Colonic mucosa (tissue), 4 donors: ENCODE data around the gene RAB3C. TPM values are rescaled to one million over a fixed set of nuclear protein-coding genes. Genes with fewer than 3 reads are reported as not detected.
A peak's percentile ranks its signal among the peaks of the same experiment; 100 is the strongest.
"Not testable (repeated sequence)": the region's sequence is repeated elsewhere in the genome, so short reads cannot be mapped to it uniquely, and the experiment has no call there.

Experiments
- DNase-seq: peaks from one replicate; pipeline ENCODE4 v3.0.0-alpha.2; 2020
- H3K27ac ChIP-seq: fragments of 200-600 bp; one replicate; pipeline ENCODE4 v1.8.0; 2021
- H3K27me3 ChIP-seq: fragments of 200-600 bp; one replicate; pipeline ENCODE4 v1.8.0; 2021
- H3K36me3 ChIP-seq: fragments of 200-600 bp; one replicate; pipeline ENCODE4 v1.8.0; 2021
- H3K4me1 ChIP-seq: fragments of 200-600 bp; one replicate; pipeline ENCODE4 v1.8.0; 2021; ENCODE audit warnings: mild to moderate bottlenecking
- H3K4me3 ChIP-seq: fragments of 200-600 bp; one replicate; pipeline ENCODE4 v1.8.0; 2021
- H3K9ac ChIP-seq, 2 donors: one replicate each; pipeline ENCODE4 v1.7.0; 2013; ENCODE audit warnings: control low read depth in 2 of 2, low read depth in 2 of 2, low read length in 2 of 2
- H3K9me3 ChIP-seq: fragments of 200-600 bp; one replicate; pipeline ENCODE4 v1.8.0; 2021
- intact Hi-C: fragments of 100-400 bp; cut with DNase I; formaldehyde crosslinking; loops from one replicate; pipeline ENCODE4 v1.14.1; 2022
- total RNA-seq, 2 donors: library from RNA; stranded (reverse); fragmentation: NEBNext Ultra II Directional in 1 of 2; extraction: Animal tissue kit (Norgen Biotek cat#: 25700) in 1 of 2; gene quantifications; one replicate each; pipeline ENCODE4 v1.2.1, GENCODE V29; 2021
- TF ChIP-seq, protein P1 (sequence below): fragments of 200-600 bp; IDR thresholded peaks from one replicate; pipeline ENCODE4 v1.8.0; 2022; ENCODE audit warnings: antibody characterized with exemption, mild to moderate bottlenecking
- donor health status: healthy.
- donor health status: DM: no; HTN: no; CAD: no.
- donor health status: DM: no; HTN: no; CAD: no.

The RAB3C gene
- total RNA-seq, 2 donors from 2014 or later = 1.1 to 1.2 TPM

DNA sequence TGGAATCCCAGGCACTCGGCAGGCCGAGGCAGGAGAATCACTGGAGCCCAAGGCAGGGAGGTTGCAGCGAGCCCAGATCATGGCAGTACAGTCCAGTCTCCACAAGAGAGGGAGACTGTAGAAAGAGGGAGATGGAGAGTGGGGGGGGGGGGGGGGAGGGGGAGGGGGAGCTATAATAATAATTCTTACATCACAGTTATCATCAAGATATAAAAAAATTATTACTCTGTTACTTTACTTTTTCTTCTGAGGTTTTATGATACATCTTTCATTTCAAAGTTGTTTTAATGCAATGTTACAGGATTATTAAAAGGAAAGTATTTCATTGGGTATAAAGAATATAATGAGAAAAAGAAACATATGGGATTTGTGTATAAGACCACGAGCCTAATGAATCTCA is 17.8 kb upstream of the RAB3C start:
- H3K36me3 ChIP-seq = no peaks in the 10 kb centered on the region
- no peaks in the 10 kb centered on the region for H3K9me3 ChIP-seq
- H3K9ac ChIP-seq = no peak overlapping the region
- TF ChIP-seq, protein P1, sequence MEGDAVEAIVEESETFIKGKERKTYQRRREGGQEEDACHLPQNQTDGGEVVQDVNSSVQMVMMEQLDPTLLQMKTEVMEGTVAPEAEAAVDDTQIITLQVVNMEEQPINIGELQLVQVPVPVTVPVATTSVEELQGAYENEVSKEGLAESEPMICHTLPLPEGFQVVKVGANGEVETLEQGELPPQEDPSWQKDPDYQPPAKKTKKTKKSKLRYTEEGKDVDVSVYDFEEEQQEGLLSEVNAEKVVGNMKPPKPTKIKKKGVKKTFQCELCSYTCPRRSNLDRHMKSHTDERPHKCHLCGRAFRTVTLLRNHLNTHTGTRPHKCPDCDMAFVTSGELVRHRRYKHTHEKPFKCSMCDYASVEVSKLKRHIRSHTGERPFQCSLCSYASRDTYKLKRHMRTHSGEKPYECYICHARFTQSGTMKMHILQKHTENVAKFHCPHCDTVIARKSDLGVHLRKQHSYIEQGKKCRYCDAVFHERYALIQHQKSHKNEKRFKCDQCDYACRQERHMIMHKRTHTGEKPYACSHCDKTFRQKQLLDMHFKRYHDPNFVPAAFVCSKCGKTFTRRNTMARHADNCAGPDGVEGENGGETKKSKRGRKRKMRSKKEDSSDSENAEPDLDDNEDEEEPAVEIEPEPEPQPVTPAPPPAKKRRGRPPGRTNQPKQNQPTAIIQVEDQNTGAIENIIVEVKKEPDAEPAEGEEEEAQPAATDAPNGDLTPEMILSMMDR = no peak
- no peak overlapping the region for H3K27ac ChIP-seq
- no peaks in the 10 kb centered on the region for H3K27me3 ChIP-seq
- intact Hi-C loops = no loop called here
- H3K4me3 ChIP-seq = no peak overlapping the region
- no peak for DNase-seq
- no peaks in the 10 kb centered on the region for H3K4me1 ChIP-seq

DNA sequence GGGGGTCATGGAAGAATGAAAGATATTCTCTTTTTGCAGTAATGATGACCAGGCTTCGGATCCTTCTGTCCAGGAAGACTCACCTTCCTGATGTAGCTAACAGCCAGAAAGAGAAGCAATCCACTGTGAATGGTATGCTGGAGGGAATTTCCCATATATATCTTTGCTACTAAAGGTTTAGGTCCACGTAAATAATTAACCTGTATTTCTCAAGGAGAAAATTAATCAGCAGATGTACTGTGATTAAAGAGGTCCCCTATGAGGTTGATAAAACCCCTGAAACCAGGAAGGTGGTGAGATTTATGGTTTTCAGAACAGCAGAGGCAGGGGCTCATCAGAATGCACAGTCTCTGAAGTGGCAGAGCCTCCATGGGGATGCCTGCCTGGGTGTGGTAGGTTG is 11.4 kb upstream of the RAB3C start:
- TF ChIP-seq, protein P1 = no peak
- no peaks in the 10 kb centered on the region for H3K4me1 ChIP-seq
- no peak for DNase-seq
- no peaks in the 10 kb centered on the region for H3K9me3 ChIP-seq
- H3K36me3 ChIP-seq = no peaks in the 10 kb centered on the region
- H3K9ac ChIP-seq = no peak overlapping the region
- H3K4me3 ChIP-seq = no peak overlapping the region
- H3K27ac ChIP-seq = no peak overlapping the region
- intact Hi-C loops = no loop called here
- H3K27me3 ChIP-seq = no peaks in the 10 kb centered on the region

DNA sequence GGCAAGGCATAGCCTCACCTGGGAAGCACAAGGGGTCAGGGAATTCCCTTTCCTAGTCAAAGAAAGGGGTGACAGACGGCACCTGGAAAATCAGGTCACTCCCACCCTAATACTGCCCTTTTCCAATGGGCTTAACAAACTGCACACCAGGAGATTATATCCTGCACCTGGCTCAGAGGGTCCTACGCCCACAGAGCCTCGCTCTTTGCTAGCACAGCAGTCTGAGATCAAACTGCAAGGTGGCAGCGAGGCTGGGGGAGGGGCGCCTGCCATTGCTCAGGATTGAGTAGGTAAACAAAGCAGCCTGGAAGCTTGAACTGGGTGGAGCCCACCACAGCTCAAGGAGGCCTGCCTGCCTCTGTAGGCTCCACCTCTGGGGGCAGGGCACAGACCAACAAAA is 9.9 kb upstream of the RAB3C start:
- H3K27me3 ChIP-seq, H3K36me3 ChIP-seq, H3K9ac ChIP-seq, intact Hi-C loops, H3K9me3 ChIP-seq, H3K4me1 ChIP-seq, DNase-seq, H3K4me3 ChIP-seq, H3K27ac ChIP-seq: not testable (repeated sequence)

DNA sequence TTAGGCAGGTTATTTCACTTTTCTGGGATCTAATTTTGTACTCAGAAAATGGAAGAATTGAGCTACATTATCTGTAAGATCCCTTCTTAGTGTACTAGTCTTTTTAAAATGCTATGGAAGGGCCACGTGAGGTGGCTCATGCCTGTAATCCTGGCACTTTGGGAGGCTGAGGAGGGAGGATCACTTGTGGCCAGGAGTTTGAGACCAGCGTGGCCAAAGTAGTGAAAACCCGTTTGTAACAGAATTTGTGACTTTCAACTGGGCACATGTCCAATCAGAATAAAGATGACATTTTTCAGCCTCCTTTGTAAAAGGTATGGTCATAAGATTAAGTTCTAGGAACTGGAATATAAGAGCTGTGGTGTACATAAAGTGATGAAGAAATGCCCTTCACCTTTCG is 3.1 kb upstream of the RAB3C start:
- peaks cover 10% of the 10 kb centered on the region for H3K27me3 ChIP-seq
- H3K4me1 ChIP-seq = no peaks in the 10 kb centered on the region
- intact Hi-C loops = no loop called here
- TF ChIP-seq, protein P1 = no peak
- no peak for DNase-seq
- no peaks in the 10 kb centered on the region for H3K9me3 ChIP-seq
- H3K4me3 ChIP-seq = no peak overlapping the region
- no peak overlapping the region for H3K27ac ChIP-seq
- H3K9ac ChIP-seq = no peak overlapping the region
- no peaks in the 10 kb centered on the region for H3K36me3 ChIP-seq

DNA sequence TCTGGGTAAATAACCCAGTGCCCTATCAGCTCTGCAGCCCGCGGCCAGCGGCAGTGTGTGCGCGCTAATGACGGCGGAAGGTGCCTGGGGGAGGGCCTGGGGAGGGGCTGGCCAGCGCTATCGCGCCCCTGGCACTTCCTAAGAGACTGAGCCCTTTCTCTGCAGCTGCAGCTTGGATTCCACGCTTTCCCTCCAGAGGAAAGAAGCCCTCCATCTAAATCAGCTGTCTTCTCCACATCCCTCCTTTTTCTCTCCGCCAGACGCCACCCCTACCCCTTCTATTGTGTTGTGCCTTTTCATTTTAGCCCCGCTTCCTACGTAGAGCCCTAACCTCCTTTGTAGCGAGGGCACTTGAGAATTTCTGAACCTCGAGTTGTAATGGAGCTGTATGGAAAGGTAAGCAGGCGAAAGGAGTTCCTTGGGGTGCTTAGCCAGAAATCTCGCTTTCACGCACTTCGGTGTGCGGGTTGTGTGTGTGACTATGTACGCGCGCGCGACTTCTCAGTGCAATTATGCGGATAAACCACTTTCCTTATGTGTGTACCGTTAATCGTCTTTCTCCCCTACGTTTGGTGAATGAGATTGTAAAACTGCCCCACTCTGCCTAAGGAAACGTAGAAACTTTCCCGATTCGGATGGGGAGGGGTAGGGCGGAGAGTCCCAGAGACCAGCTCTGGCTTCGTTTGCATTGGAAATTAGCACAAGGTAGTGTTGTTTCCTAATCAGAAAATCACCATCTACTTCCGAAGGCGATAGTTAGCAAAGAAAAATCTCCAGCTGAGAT is 664 bp upstream of the RAB3C start:
- Histone ChIP-seq H3K9ac (no peak overlapping the region), H3K9me3 (no peaks in the 10 kb centered on the region), H3K27me3 (peaks cover 10% of the 10 kb centered on the region), H3K4me1 (no peaks in the 10 kb centered on the region), H3K27ac (no peak overlapping the region), H3K4me3 (peak overlapping the region; percentile 52), H3K36me3 (no peaks in the 10 kb centered on the region)
- no peak for DNase-seq
- TF ChIP-seq, protein P1 = no peak
- intact Hi-C loops = no loop called here

DNA sequence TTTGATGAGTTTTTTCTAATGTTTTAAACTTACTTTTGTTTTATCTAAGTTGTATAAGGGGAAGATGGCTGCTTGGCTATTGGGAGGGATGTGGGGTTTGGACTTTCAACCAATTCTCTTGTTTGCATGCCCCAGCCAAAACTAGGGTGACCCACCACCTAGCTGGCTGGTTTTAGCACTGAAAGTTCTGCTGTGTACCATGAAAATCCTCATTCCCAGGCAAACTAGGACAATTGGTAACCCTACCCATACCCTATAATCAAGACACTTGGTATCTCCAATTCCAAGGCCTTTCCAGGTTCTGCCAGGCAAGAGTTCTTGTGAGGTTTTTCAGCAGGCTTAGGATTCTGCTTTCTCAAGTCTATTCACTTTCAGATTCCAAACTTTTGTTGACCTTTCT is 13.1 kb downstream of the RAB3C start:
- TF ChIP-seq, protein P1 = no peak
- no peak for DNase-seq
- Histone ChIP-seq H3K9ac (no peak overlapping the region), H3K27me3 (no peaks in the 10 kb centered on the region), H3K9me3 (no peaks in the 10 kb centered on the region), H3K4me1 (no peaks in the 10 kb centered on the region), H3K36me3 (no peaks in the 10 kb centered on the region), H3K27ac (no peak overlapping the region), H3K4me3 (no peak overlapping the region)
- intact Hi-C loops = no loop called here
